GM12892 (cell line): ENCODE data around the gene RAMAC.

Experiments
- POLR2A ChIP-seq: IDR thresholded peaks from 2 replicates; pipeline ENCODE4 v1.6.1; 2011; ENCODE audit warnings: low read depth, low read length, control low read depth
- POLR2AphosphoS5 ChIP-seq: IDR thresholded peaks from 2 replicates; pipeline ENCODE4 v1.6.1; 2011; ENCODE audit warnings: low read depth, low read length, control low read depth

- TF ChIP-seq POLR2AphosphoS5 (no peak), POLR2A (no peak)
Observed at GRCh38 chr15:82951472-82952157, 34.4 kb upstream of the RAMAC start.
